H1 (cell line): ENCODE data around the gene TMEM187. TPM values are rescaled to one million over a fixed set of nuclear protein-coding genes. Genes with fewer than 3 reads are reported as not detected.

ENCODE experiments used
- CTCF ChIA-PET: fragments of 300-600 bp; sonication (Branson Sonifier 250); formaldehyde crosslinking; loops from one replicate; lab custom pipeline; 2021; ENCODE audit not compliant: partially characterized antibody; lab: Charles Lee
- POLR2A ChIA-PET: fragments of 300-600 bp; sonication (Branson Sonifier 250); formaldehyde crosslinking; loops from one replicate; lab custom pipeline; 2021; ENCODE audit warnings: inconsistent platforms; ENCODE audit not compliant: partially characterized antibody; lab: Charles Lee
- DNase-seq, 2 experiments: peaks; one replicate each; pipeline versions ENCODE4 v3.0.0 to v3.0.0-alpha.2; 2010 to 2022; ENCODE audit warnings: low spot score in 2 of 2, low read depth in 1 of 2, mixed read lengths in 1 of 2
- FAIRE-seq: peaks from 2 replicates; lab custom pipeline; 2011; peaks lifted over from hg19 to GRCh38; lab: Jason Lieb, UNC
- H2AFZ ChIP-seq: 2 replicates; pipeline ENCODE4 v1.8.1; 2012; ENCODE audit warnings: low read length, inconsistent platforms
- H2AK5ac ChIP-seq: 2 replicates; pipeline ENCODE4 v1.6.1; 2013; ENCODE audit warnings: low read depth, low read length
- H2BK120ac ChIP-seq: replicated peaks from 2 replicates; pipeline ENCODE3; 2013; ENCODE audit warnings: low read depth, low read length, inconsistent platforms
- H2BK12ac ChIP-seq: 2 replicates; pipeline ENCODE4 v1.6.1; 2013; ENCODE audit warnings: low read depth, low read length
- H2BK15ac ChIP-seq: 2 replicates; pipeline ENCODE4 v1.6.1; 2013; ENCODE audit warnings: low read length
- H2BK20ac ChIP-seq: 2 replicates; pipeline ENCODE4 v1.6.1; 2013; ENCODE audit warnings: low read length
- H2BK5ac ChIP-seq: 2 replicates; pipeline ENCODE4 v1.6.1; 2013; ENCODE audit warnings: low read depth, low read length
- H3K14ac ChIP-seq: 2 replicates; pipeline ENCODE4 v1.6.1; 2013; ENCODE audit warnings: inconsistent platforms; ENCODE audit not compliant: insufficient read length
- H3K18ac ChIP-seq: 2 replicates; pipeline ENCODE4 v1.6.1; 2013; ENCODE audit warnings: low read length; ENCODE audit errors: extremely low read depth
- H3K23ac ChIP-seq: 2 replicates; pipeline ENCODE4 v1.6.1; 2013; ENCODE audit warnings: inconsistent platforms; ENCODE audit not compliant: insufficient read length
- H3K23me2 ChIP-seq: 2 replicates; pipeline ENCODE4 v1.6.1; 2013; ENCODE audit warnings: low read depth, low read length
- H3K27ac ChIP-seq: 2 replicates; pipeline ENCODE4 v1.6.1; 2011; ENCODE audit warnings: low read depth, low read length, inconsistent platforms
- H3K27me3 ChIP-seq, 4 experiments: replicated peaks in 1 of 4; 1 replicate in 1 of 4; 2 replicates in 3 of 4; pipeline versions ENCODE4 v1.6.1 to v1.8.1; 2011 to 2013; ENCODE audit warnings: low read length in 3 of 4, mild to moderate bottlenecking in 3 of 4, inconsistent platforms in 2 of 4, mixed read lengths in 2 of 4, moderate library complexity in 1 of 4; ENCODE audit not compliant: control insufficient read depth in 3 of 4, insufficient read depth in 3 of 4; ENCODE audit errors: extremely low read depth in 1 of 4
- H3K36me3 ChIP-seq, 4 experiments: 2 replicates each; pipeline versions ENCODE4 v1.6.1 to v1.8.1; 2011 to 2013; ENCODE audit warnings: mild to moderate bottlenecking in 4 of 4, low read length in 3 of 4, moderate library complexity in 2 of 4, control low read depth in 1 of 4, inconsistent platforms in 1 of 4; ENCODE audit not compliant: insufficient read depth in 4 of 4, control insufficient read depth in 2 of 4
- H3K4ac ChIP-seq: replicated peaks from 2 replicates; pipeline ENCODE3; 2013; ENCODE audit warnings: low read length, low read depth, mixed read lengths, inconsistent platforms; ENCODE audit not compliant: insufficient read length
- H3K4me1 ChIP-seq, 4 experiments: replicated peaks in 1 of 4; 1 replicate in 1 of 4; 2 replicates in 3 of 4; pipeline versions ENCODE4 v1.6.1 to v1.8.1; 2011 to 2013; ENCODE audit warnings: low read length in 3 of 4, inconsistent platforms in 2 of 4, mixed read lengths in 1 of 4; ENCODE audit not compliant: insufficient read depth in 4 of 4, control insufficient read depth in 3 of 4
- H3K4me2 ChIP-seq, 2 experiments: 2 replicates each; pipeline versions ENCODE4 v1.6.1 to v1.8.1; 2011 to 2013; ENCODE audit warnings: low read depth in 2 of 2, low read length in 2 of 2, control low read depth in 1 of 2, inconsistent platforms in 1 of 2, mild to moderate bottlenecking in 1 of 2; ENCODE audit not compliant: insufficient read depth in 1 of 2
- H3K4me3 ChIP-seq, 4 experiments: fragments of 200-600, 300-600 bp in 1 of 4; sonication (generic), shearing (Covaris generic), sonication (Bioruptor Twin) in 1 of 4; 2 replicates each; pipeline versions ENCODE4 v1.5.1 to v1.8.1; 2011 to 2016; ENCODE audit warnings: low read length in 4 of 4, low read depth in 3 of 4, control low read depth in 2 of 4, inconsistent platforms in 2 of 4, mild to moderate bottlenecking in 2 of 4, mixed read lengths in 1 of 4, moderate library complexity in 1 of 4; ENCODE audit not compliant: insufficient read depth in 2 of 4; ENCODE audit errors: extremely low read depth in 1 of 4
- H3K56ac ChIP-seq: replicated peaks from 2 replicates; pipeline ENCODE3; 2013; ENCODE audit warnings: low read depth, mild to moderate bottlenecking, mixed read lengths, low read length, inconsistent platforms; ENCODE audit not compliant: insufficient read length
- H3K79me1 ChIP-seq: 2 replicates; pipeline ENCODE4 v1.6.1; 2013; ENCODE audit warnings: low read depth, low read length, control low read depth
- H3K79me2 ChIP-seq, 2 experiments: 2 replicates each; pipeline versions ENCODE4 v1.6.1 to v1.8.1; 2012 to 2013; ENCODE audit warnings: low read length in 2 of 2, mild to moderate bottlenecking in 2 of 2, inconsistent platforms in 1 of 2; ENCODE audit not compliant: insufficient read depth in 2 of 2, control insufficient read depth in 1 of 2
- H3K9ac ChIP-seq, 4 experiments: replicated peaks in 1 of 4; 1 replicate in 1 of 4; 2 replicates in 3 of 4; pipeline versions ENCODE4 v1.6.1 to v1.8.1; 2011 to 2013; ENCODE audit warnings: low read depth in 3 of 4, low read length in 3 of 4, control low read depth in 2 of 4, mild to moderate bottlenecking in 2 of 4, moderate library complexity in 2 of 4, inconsistent platforms in 1 of 4; ENCODE audit errors: extremely low read depth in 1 of 4
- H3K9me3 ChIP-seq, 2 experiments: 2 replicates each; pipeline versions ENCODE4 v1.6.1 to v1.8.1; 2012 to 2013; ENCODE audit warnings: mild to moderate bottlenecking in 2 of 2, moderate library complexity in 2 of 2, control low read depth in 1 of 2, inconsistent platforms in 1 of 2, low read depth in 1 of 2, low read length in 1 of 2, mixed read lengths in 1 of 2; ENCODE audit not compliant: insufficient read depth in 2 of 2
- H4K20me1 ChIP-seq, 2 experiments: replicated peaks in 1 of 2; 2 replicates each; pipeline versions ENCODE3 to v1.8.1; 2011 to 2013; ENCODE audit warnings: inconsistent platforms in 2 of 2, low read length in 2 of 2, mild to moderate bottlenecking in 1 of 2; ENCODE audit not compliant: insufficient read depth in 2 of 2, control insufficient read depth in 1 of 2
- H4K5ac ChIP-seq: 2 replicates; pipeline ENCODE4 v1.6.1; 2013; ENCODE audit warnings: low read length, low read depth, mixed read lengths, inconsistent platforms; ENCODE audit not compliant: insufficient read length
- H4K8ac ChIP-seq: 2 replicates; pipeline ENCODE4 v1.8.0; 2013; ENCODE audit warnings: mild to moderate bottlenecking, moderate library complexity, low read length, inconsistent platforms; ENCODE audit not compliant: insufficient read depth; ENCODE audit errors: extremely low read depth
- H4K91ac ChIP-seq: replicated peaks from 2 replicates; pipeline ENCODE3; 2013; ENCODE audit warnings: low read length, mixed read lengths, inconsistent platforms; ENCODE audit not compliant: insufficient read length
- ATF3 ChIP-seq: IDR thresholded peaks from 2 replicates; pipeline ENCODE4 v1.6.1; 2011; ENCODE audit warnings: low read depth, mild to moderate bottlenecking, low read length; ENCODE audit not compliant: insufficient read depth
- BCL11A ChIP-seq, 2 experiments: IDR thresholded peaks; one replicate each; pipeline ENCODE4 v1.6.1; 2011; ENCODE audit warnings: low read depth in 2 of 2, low read length in 2 of 2, mild to moderate bottlenecking in 2 of 2
- CEBPB ChIP-seq: IDR thresholded peaks from 2 replicates; pipeline ENCODE4 v1.6.1; 2012; ENCODE audit warnings: low read depth, low read length
- EP300 ChIP-seq, 2 experiments: IDR thresholded peaks; 1 replicate in 1 of 2; 2 replicates in 1 of 2; pipeline ENCODE4 v1.6.1; 2011 to 2012; ENCODE audit warnings: low read depth in 2 of 2, low read length in 2 of 2, mild to moderate bottlenecking in 2 of 2, borderline replicate concordance in 1 of 2, inconsistent platforms in 1 of 2, moderate library complexity in 1 of 2
- FOSL1 ChIP-seq: IDR thresholded peaks from 2 replicates; pipeline ENCODE4 v1.6.1; 2011; ENCODE audit warnings: mild to moderate bottlenecking, low read depth, low read length, moderate library complexity; ENCODE audit not compliant: insufficient read depth
- GABPA ChIP-seq: IDR thresholded peaks from 2 replicates; pipeline ENCODE4 v1.6.1; 2011; ENCODE audit warnings: mild to moderate bottlenecking, low read length, moderate library complexity, borderline replicate concordance; ENCODE audit not compliant: insufficient read depth
- HDAC2 ChIP-seq, 2 experiments: fragments of 300-600 bp in 1 of 2; sonication (generic) in 1 of 2; IDR thresholded peaks; 2 replicates each; pipeline ENCODE4 v1.6.1; 2011 to 2012; ENCODE audit warnings: low read depth in 2 of 2, low read length in 2 of 2, mild to moderate bottlenecking in 2 of 2, moderate library complexity in 2 of 2, borderline replicate concordance in 1 of 2, inconsistent platforms in 1 of 2
- JUN ChIP-seq: IDR thresholded peaks from 2 replicates; pipeline ENCODE4 v1.6.1; 2011; ENCODE audit warnings: low read depth, mild to moderate bottlenecking, improper control_type of control experiment, low read length
- KDM4A ChIP-seq: IDR thresholded peaks from one replicate; pipeline ENCODE4 v1.7.1; 2012; ENCODE audit warnings: low read depth, mild to moderate bottlenecking, moderate library complexity, low read length, inconsistent platforms; ENCODE audit not compliant: severe bottlenecking
- PHF8 ChIP-seq: fragments of 200-600 bp; sonication (generic); conservative IDR thresholded peaks from 2 replicates; pipeline ENCODE4 v1.7.1; 2012; ENCODE audit warnings: low read depth, mild to moderate bottlenecking, inconsistent platforms, low read length, moderate library complexity
- TAF7 ChIP-seq: optimal IDR thresholded peaks from 2 replicates; pipeline ENCODE3; 2011; ENCODE audit warnings: low read depth, mild to moderate bottlenecking, inconsistent platforms, low read length, moderate library complexity, borderline replicate concordance
- WGBS, 2 experiments: shearing (Covaris generic) in 1 of 2; methylation state at CpG; one replicate each; pipeline versions ENCODE4 v1.1.6 to v1.1.7; 2013 to 2015; ENCODE audit warnings: low lambda C conversion rate in 2 of 2, mixed read lengths in 2 of 2, inconsistent platforms in 1 of 2, low coverage in 1 of 2, missing lambda C conversion rate in 1 of 2; ENCODE audit not compliant: insufficient replicate concordance in 2 of 2, insufficient coverage in 1 of 2, insufficient read length in 1 of 2; ENCODE audit errors: extremely low coverage in 1 of 2, missing lambda C conversion rate in 1 of 2; 5-methylcytosine and 5-hydroxymethylcytosine counted together
- polyA plus RNA-seq, 7 experiments: library from polyadenylated mRNA; depleted of rRNA in 3 of 7; stranded (reverse) in 5 of 7; unstranded in 2 of 7; fragments of >200 nt in 5 of 7; fragments of 200-250 nt in 2 of 7; gene quantifications; 1 replicate in 5 of 7; 2 replicates in 1 of 7; 4 replicates in 1 of 7; pipeline versions ENCODE4 v1.2.1 to v1.2.3, GENCODE V29; 2011 to 2013; ENCODE audit warnings: missing spikeins in 2 of 7, mixed read lengths in 2 of 7
- total RNA-seq: library from RNA; stranded (reverse); fragmentation: NEBNext Ultra II Directional; extraction: Animal tissue kit (Norgen Biotek cat#: 25700); gene quantifications from 2 replicates; pipeline ENCODE4 v1.2.1, GENCODE V29; 2021

Gene TMEM187
- total and polyA plus RNA-seq, 2 of the 8 experiments (the other 6 are each of a cell fraction or from before 2014, with no cell fraction given), result 5.0 to 14.5 TPM

GRCh38 chrX:154018518-154019060 is 46.0 kb downstream of the TMEM187 start:
- H3K23me2 ChIP-seq, result peaks cover 2% of the 10 kb centered on the region; the same call in 1 of the 2 replicates
- H4K5ac ChIP-seq, result no peak overlapping the region
- no peak overlapping the region for H2BK5ac ChIP-seq
- peak overlapping the region in 3 of 4 experiments; percentile 8 to 50 (median 35); a peak in 4 of 8 replicates for H3K4me3 ChIP-seq
- ChIA-PET CTCF (interaction anchor here (0.7 to 2.5 kb wide), 3 partner anchors 11 to 37 kb away, joined by 3 to 9 read pairs (median 5); no protein-coding TSS in a partner anchor), POLR2A (interaction anchor here (1.2 to 2.4 kb wide), 3 partner anchors 15 to 48 kb away, joined by 4 to 8 read pairs (median 5); partner anchors contain the start of gene HCFC1)
- H3K4me1 ChIP-seq, result peaks cover 2 to 28% (median 11%) of the 10 kb centered on the region in 4 experiments
- H2BK15ac ChIP-seq, result no peak overlapping the region
- H3K9me3 ChIP-seq, result no peaks in the 10 kb centered on the region
- no peak overlapping the region; the same call in none of the 2 replicates for H3K18ac ChIP-seq
- no peaks in the 10 kb centered on the region for H4K20me1 ChIP-seq
- no peaks in the 10 kb centered on the region for H3K79me1 ChIP-seq
- H3K56ac ChIP-seq, result no peak overlapping the region
- no peaks in the 10 kb centered on the region for H3K79me2 ChIP-seq
- no peak overlapping the region for H3K14ac ChIP-seq
- H3K4ac ChIP-seq, result no peak overlapping the region
- H3K36me3 ChIP-seq, result peaks cover 2 to 11% (median 7%) of the 10 kb centered on the region in 4 experiments; a peak in 3 of 8 replicates
- FAIRE-seq (no peak), DNase-seq (no peak)
- H2AK5ac ChIP-seq, result no peak overlapping the region
- no peak overlapping the region; a peak in 3 of 7 replicates for H3K9ac ChIP-seq
- H3K27ac ChIP-seq, result no peak overlapping the region; the same call in 1 of the 2 replicates
- peak overlapping the region; percentile 40 for H4K91ac ChIP-seq
- no peak overlapping the region for H2AFZ ChIP-seq
- H2BK12ac ChIP-seq, result no peak overlapping the region
- no peak overlapping the region for H3K23ac ChIP-seq
- no peak overlapping the region for H2BK120ac ChIP-seq
- no peaks in the 10 kb centered on the region for H3K27me3 ChIP-seq
- H2BK20ac ChIP-seq, result no peak overlapping the region
- WGBS, 2 experiments, result 86% methylated on average over 1 of the region's 15 CpGs; no CpG with 5 or more reads in 1 of the 2 experiments
- H3K4me2 ChIP-seq, result peak overlapping the region; percentile 57 to 74
- peak overlapping the region; percentile 68; the same call in 1 of the 2 replicates for H4K8ac ChIP-seq
- TF ChIP-seq FOSL1 (no peak), HDAC2 (IDR thresholded peaks at IDR 0.05; ENCODE audit: borderline replicate concordance in 1 of 2, low read depth in 2 of 2, low read length in 2 of 2) (no peak), CEBPB (no peak), KDM4A (no peak), BCL11A (IDR thresholded peaks at IDR 0.05; ENCODE audit: low read depth in 2 of 2, low read length in 2 of 2) (no peak), PHF8 (no peak), JUN (no peak), EP300 (IDR thresholded peaks at IDR 0.05; ENCODE audit: borderline replicate concordance in 1 of 2, low read depth in 2 of 2, low read length in 2 of 2) (no peak), GABPA (no peak), ATF3 (no peak), TAF7 (no peak)
